Fibroblast of villous mesenchyme (primary cell): Measurements from ENCODE around the gene XYLT1. TPM values are rescaled to one million over a fixed set of nuclear protein-coding genes. Genes with fewer than 3 reads are reported as not detected.

Source experiments
- DNase-seq: peaks from one replicate; pipeline ENCODE4 v3.0.0-alpha.2; 2010; ENCODE audit warnings: low read depth
- H3K4me3 ChIP-seq: 2 replicates; pipeline ENCODE4 v1.5.1; 2011; ENCODE audit warnings: low read depth, mild to moderate bottlenecking, low read length
- total RNA-seq: library from RNA; depleted of rRNA; stranded (reverse); fragments of >200 nt; gene quantifications from 2 replicates; pipeline ENCODE4 v1.2.3, GENCODE V29; 2012
- TF ChIP-seq, protein P1 (sequence below): IDR thresholded peaks from 2 replicates; pipeline ENCODE4 v1.5.1; 2012; ENCODE audit warnings: low read depth, mild to moderate bottlenecking, low read length; ENCODE audit not compliant: insufficient read depth

The XYLT1 gene
- total RNA-seq, 1 donor, result 2.6 TPM

DNA sequence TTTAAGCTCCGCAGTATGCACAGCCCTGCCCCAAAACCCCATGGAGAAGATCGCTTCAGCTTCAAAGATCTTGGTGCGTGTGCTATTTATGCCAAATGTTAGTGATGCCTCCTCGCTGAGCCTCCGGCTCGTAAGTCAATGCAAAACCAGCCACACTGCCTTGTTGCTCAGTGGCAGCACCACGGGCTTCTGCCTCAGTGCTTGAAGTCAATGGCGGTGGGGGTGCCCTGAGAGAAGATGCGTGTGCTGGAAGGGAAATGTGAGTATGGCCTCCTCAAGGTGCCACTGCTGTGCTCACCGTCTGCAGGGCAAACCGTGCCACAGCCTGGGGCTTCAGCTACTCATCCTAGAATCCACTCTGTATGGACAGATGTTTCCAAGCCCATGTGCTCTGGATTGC, 121.9 kb downstream of the XYLT1 start:
- no peak for DNase-seq
- H3K4me3 ChIP-seq, result no peak overlapping the region
- TF ChIP-seq, protein P1, sequence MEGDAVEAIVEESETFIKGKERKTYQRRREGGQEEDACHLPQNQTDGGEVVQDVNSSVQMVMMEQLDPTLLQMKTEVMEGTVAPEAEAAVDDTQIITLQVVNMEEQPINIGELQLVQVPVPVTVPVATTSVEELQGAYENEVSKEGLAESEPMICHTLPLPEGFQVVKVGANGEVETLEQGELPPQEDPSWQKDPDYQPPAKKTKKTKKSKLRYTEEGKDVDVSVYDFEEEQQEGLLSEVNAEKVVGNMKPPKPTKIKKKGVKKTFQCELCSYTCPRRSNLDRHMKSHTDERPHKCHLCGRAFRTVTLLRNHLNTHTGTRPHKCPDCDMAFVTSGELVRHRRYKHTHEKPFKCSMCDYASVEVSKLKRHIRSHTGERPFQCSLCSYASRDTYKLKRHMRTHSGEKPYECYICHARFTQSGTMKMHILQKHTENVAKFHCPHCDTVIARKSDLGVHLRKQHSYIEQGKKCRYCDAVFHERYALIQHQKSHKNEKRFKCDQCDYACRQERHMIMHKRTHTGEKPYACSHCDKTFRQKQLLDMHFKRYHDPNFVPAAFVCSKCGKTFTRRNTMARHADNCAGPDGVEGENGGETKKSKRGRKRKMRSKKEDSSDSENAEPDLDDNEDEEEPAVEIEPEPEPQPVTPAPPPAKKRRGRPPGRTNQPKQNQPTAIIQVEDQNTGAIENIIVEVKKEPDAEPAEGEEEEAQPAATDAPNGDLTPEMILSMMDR, result no peak

DNA sequence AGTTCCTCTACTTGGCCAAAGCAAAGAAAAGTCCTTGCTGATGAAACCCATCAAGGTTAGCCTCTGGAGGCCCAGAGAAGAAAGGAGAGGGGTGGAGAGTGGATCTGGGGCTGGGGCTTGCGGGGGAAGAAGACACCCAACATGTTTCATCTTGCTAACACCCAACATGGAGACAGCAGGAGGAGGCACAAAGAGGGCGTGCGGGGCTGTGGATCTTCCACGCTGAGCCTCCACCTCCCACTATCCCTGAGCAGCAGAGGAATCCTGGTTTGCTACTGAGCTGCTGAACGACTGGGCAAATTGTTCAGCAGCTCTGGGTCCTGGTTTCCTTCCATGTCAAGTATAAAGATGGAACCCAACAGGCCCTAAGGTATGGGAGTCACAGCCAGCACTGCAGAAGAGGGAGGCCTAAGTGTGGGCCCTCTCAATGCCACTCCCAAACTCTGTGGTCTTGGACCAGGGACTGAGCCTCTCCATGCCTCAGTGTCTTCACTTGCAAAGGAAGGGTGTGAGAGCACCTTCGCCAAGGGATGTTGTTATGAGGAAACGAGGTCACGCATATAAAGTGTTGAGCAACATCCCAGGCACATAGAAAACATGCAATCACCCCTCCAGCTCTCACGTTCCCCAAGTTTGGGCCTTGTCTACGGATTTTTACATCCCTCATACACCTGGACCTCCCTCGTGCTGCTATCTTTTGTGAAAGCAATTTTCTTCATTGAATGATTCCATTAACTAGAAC, 122.5 kb downstream of the XYLT1 start:
- H3K4me3 ChIP-seq, result no peak overlapping the region
- TF ChIP-seq, protein P1, result no peak
- DNase-seq, result no peak

DNA sequence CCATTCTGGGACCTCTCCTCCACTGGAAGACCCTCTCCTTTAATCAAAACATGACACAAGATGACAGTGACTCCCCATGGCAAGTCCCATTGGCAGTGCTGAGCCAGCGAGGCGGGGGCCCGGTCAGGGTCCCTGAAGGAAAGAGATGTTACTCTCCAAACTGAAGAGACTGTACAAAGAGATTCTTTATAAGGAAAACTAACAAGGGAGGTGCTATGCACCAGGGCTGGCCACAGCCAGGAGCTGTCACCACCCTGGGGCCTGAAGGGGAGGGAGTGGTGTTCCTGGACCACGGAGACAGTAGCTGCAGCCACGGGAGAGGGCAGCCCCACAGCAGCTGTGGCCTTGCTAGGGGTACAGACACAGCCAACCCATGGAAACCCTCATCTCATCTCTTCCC, 123.1 kb downstream of the XYLT1 start:
- DNase-seq, result no peak
- TF ChIP-seq, protein P1, result no peak
- no peak overlapping the region for H3K4me3 ChIP-seq

DNA sequence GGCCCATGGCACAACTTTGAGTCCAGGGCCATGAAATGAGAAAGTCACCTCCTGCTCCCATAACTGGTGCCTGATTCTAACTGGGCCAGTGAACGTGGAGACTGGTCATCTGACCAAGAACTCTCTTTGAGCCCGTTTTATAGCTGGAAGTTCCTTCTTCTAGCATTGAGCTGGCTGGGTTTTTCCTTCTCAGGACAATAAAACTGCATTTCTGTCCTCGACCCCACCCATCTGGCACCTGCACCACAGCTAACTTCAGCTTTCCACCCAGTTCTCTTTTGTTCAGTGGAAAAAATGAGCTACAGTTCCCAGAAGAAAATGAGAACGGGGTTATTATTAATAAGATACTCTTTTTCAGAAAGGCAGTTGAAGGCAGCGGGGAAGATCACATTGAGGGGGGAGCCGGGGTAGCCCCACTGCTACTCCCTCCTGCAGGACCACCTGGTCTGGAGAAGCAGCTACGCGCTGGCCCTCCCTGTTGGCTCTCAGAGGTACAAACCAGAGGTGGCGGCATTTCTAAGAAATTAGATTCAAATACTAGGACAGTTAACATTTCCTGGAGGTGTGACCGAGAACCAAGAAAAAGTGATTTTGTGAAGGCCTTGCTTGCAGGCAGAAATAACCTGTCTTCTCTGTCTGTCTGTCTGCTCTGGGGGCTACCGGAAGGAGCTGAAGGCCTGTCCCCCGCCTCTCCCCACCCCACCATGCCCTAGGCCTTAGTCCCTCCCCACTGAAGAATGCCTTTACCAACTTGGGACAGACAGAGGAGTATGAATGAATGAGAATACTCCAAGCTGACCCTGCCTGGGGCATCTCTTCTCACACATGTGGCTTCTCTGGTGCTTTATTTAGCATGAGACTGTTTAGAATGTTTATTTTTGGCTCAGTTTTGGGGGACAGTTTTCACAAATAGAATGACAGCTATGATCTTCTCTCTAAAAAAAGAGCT, 123.9 kb downstream of the XYLT1 start:
- no peak overlapping the region for H3K4me3 ChIP-seq
- TF ChIP-seq, protein P1, result no peak
- no peak for DNase-seq

DNA sequence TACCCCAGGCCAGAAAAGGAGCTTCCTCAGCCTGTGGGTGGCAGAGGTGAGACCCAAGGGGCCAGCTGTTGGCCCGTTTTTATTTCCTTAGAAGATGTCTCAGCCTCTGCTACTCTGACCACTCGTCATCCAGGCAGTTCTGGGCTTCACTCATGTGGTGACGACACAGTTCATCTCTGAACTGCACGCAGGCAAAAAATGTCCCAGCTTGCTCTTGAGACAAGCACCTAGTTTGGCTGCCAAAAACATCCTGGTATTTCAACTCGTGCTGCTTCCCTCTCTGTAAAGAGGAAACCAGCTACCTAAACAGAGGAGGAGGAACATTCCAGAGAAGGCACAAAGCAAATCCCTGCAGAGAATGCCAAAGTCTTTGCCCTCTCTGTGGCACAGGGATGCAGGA, 125.7 kb downstream of the XYLT1 start:
- TF ChIP-seq, protein P1, result no peak
- H3K4me3 ChIP-seq, result no peak overlapping the region
- DNase-seq, result no peak

DNA sequence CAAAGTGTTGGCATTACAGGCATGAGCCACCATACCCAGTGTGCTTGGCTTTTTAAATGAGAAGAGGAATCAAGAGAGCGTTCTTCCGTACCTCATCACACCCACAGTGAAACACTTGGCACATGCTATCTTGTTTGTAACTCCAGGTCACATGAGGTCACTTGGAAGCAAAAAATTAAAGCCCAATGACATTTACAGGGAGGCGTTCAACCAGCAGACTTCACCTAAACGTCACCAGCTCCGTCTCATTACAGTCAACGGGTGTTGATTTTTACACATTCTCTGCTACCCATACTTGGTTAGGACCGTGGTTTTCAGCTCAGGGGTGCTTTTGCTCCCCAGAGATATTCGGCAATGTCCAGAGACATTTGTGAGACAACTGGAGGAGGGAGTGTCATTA, 127.0 kb downstream of the XYLT1 start:
- H3K4me3 ChIP-seq, result no peak overlapping the region
- DNase-seq, result no peak
- TF ChIP-seq, protein P1, result no peak
